DND-41 (cell line): ENCODE data around the gene ANAPC13.
A peak's percentile ranks its signal among the peaks of the same experiment; 100 is the strongest.

Source experiments
- ATAC-seq: fragments of 200-7000 bp; cut with Tn5 transposase; 3 replicates; pipeline ENCODE4 v1.9.1; 2021; ENCODE audit warnings: low read depth; ENCODE audit not compliant: insufficient read depth
- DNase-seq: peaks from one replicate; pipeline ENCODE4 v3.0.0-alpha.2; 2020
- H2AFZ ChIP-seq: 2 replicates; pipeline ENCODE4 v1.6.0; 2012; ENCODE audit warnings: low read depth, low read length
- H3K27ac ChIP-seq: 2 replicates; pipeline ENCODE4 v1.5.1; 2012; ENCODE audit warnings: low read length, inconsistent platforms
- H3K27me3 ChIP-seq: fragments of 200-600 bp; sonication (generic); 2 replicates; pipeline ENCODE4 v1.6.0; 2012; ENCODE audit warnings: low read length, mild to moderate bottlenecking, inconsistent platforms; ENCODE audit not compliant: insufficient read depth, poor library complexity
- H3K36me3 ChIP-seq: 2 replicates; pipeline ENCODE4 v1.5.1; 2012; ENCODE audit warnings: low read length, inconsistent platforms; ENCODE audit not compliant: insufficient read depth
- H3K4me1 ChIP-seq: 2 replicates; pipeline ENCODE4 v1.5.1; 2012; ENCODE audit warnings: mild to moderate bottlenecking, low read length; ENCODE audit not compliant: insufficient read depth
- H3K4me2 ChIP-seq: 2 replicates; pipeline ENCODE4 v1.6.0; 2012; ENCODE audit warnings: mild to moderate bottlenecking, moderate library complexity, low read length, inconsistent platforms; ENCODE audit not compliant: insufficient read depth
- H3K4me3 ChIP-seq, 2 experiments: fragments of 200-600 bp in 1 of 2; shearing (Covaris generic) in 1 of 2; 2 replicates each; pipeline ENCODE4 v1.5.1; 2012 to 2016; ENCODE audit warnings: inconsistent platforms in 2 of 2, low read length in 2 of 2, mild to moderate bottlenecking in 2 of 2, low read depth in 1 of 2, moderate library complexity in 1 of 2
- H3K79me2 ChIP-seq: 2 replicates; pipeline ENCODE4 v1.6.0; 2012; ENCODE audit warnings: low read length, inconsistent platforms; ENCODE audit not compliant: insufficient read depth
- H3K9ac ChIP-seq: 2 replicates; pipeline ENCODE4 v1.6.0; 2012; ENCODE audit warnings: low read depth, mild to moderate bottlenecking, inconsistent platforms, low read length, moderate library complexity
- H3K9me3 ChIP-seq: 2 replicates; pipeline ENCODE4 v1.5.1; 2012; ENCODE audit warnings: low read length, moderate library complexity, mild to moderate bottlenecking, inconsistent platforms; ENCODE audit not compliant: insufficient read depth, severe bottlenecking
- H4K20me1 ChIP-seq: 2 replicates; pipeline ENCODE4 v1.6.0; 2012; ENCODE audit warnings: low read length; ENCODE audit not compliant: insufficient read depth
- EZH2 ChIP-seq: IDR thresholded peaks from 3 replicates; pipeline ENCODE4 v1.6.1; 2012; ENCODE audit warnings: borderline replicate concordance, low read depth, mild to moderate bottlenecking, moderate library complexity, low read length, inconsistent platforms; ENCODE audit not compliant: severe bottlenecking
- TF ChIP-seq, protein P1 (sequence below): IDR thresholded peaks from 2 replicates; pipeline ENCODE4 v1.5.1; 2012; ENCODE audit warnings: borderline replicate concordance, low read length, moderate library complexity, mild to moderate bottlenecking; ENCODE audit not compliant: poor library complexity, severe bottlenecking; ENCODE audit errors: extremely low read depth

Gene ANAPC13

GRCh38 chr3:134483195-134483900 is 2.4 kb downstream of the ANAPC13 start:
- peak overlapping the region; percentile 94 for H3K9ac ChIP-seq
- no peak for ATAC-seq
- H3K36me3 ChIP-seq = peaks cover 57% of the 10 kb centered on the region
- H3K4me2 ChIP-seq = peak overlapping the region; percentile 75
- H3K27ac ChIP-seq = peak overlapping the region; percentile 6; the same call in 1 of the 2 replicates
- H3K79me2 ChIP-seq = peaks cover 52% of the 10 kb centered on the region
- no peak overlapping the region for H3K4me3 ChIP-seq
- no peak for DNase-seq
- H4K20me1 ChIP-seq = no peaks in the 10 kb centered on the region
- no peak overlapping the region for H2AFZ ChIP-seq
- no peaks in the 10 kb centered on the region for H3K9me3 ChIP-seq
- H3K27me3 ChIP-seq = no peaks in the 10 kb centered on the region
- H3K4me1 ChIP-seq = peaks cover 36% of the 10 kb centered on the region
- no peak for TF ChIP-seq EZH2
- TF ChIP-seq, protein P1, sequence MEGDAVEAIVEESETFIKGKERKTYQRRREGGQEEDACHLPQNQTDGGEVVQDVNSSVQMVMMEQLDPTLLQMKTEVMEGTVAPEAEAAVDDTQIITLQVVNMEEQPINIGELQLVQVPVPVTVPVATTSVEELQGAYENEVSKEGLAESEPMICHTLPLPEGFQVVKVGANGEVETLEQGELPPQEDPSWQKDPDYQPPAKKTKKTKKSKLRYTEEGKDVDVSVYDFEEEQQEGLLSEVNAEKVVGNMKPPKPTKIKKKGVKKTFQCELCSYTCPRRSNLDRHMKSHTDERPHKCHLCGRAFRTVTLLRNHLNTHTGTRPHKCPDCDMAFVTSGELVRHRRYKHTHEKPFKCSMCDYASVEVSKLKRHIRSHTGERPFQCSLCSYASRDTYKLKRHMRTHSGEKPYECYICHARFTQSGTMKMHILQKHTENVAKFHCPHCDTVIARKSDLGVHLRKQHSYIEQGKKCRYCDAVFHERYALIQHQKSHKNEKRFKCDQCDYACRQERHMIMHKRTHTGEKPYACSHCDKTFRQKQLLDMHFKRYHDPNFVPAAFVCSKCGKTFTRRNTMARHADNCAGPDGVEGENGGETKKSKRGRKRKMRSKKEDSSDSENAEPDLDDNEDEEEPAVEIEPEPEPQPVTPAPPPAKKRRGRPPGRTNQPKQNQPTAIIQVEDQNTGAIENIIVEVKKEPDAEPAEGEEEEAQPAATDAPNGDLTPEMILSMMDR = no peak

DNA sequence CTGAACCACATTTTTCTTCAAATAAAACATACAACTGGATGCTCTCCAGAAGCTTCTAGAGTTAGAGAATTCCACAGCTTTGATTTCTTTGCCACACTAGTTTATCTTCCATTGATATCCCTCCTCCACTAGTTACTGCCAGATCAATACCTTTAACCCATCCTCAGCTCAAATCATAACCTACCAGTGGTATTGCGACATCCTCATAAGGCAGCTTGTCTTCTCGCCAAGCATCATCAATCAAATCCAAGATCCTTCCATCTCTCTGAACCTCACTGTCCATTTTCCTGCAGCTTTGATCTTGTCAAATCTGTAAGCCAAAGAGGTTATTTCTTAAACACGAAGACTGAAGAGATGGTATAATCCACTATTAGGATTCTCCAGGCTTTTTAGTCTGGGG is 3.2 kb downstream of the ANAPC13 start:
- H3K4me3 ChIP-seq = no peak overlapping the region
- no peaks in the 10 kb centered on the region for H3K9me3 ChIP-seq
- H3K9ac ChIP-seq = no peak overlapping the region
- peaks cover 61% of the 10 kb centered on the region for H3K36me3 ChIP-seq
- no peaks in the 10 kb centered on the region for H3K27me3 ChIP-seq
- peaks cover 45% of the 10 kb centered on the region for H3K79me2 ChIP-seq
- H3K4me1 ChIP-seq = peaks cover 30% of the 10 kb centered on the region
- no peak overlapping the region for H3K27ac ChIP-seq
- H2AFZ ChIP-seq = no peak overlapping the region
- no peaks in the 10 kb centered on the region for H4K20me1 ChIP-seq
- ATAC-seq (no peak), DNase-seq (no peak)
- H3K4me2 ChIP-seq = 0 out of 2 replicates have a peak overlapping the region, but pooled peaks have one; percentile 75
- TF ChIP-seq, protein P1 = no peak
- TF ChIP-seq EZH2 = no peak

DNA sequence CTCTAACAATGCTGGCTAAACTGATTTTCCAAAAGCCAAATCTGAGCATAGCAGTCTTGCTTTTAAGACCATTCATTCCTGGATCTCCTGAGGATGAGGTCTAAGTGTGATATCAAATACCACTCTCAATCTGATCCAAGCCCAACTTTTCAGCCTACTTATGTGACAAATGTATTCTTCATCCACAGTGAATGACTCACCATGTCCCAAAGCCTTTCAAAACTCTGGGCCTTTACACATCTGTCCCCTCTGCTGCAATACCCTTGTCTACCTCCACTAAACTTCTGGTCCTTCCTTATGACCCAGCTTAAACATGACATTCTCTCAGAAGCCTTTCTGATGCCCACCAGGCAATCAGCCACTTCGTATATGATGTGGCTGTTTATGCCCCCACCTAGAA is 4.6 kb downstream of the ANAPC13 start:
- no peak overlapping the region for H3K4me3 ChIP-seq
- ATAC-seq (no peak), DNase-seq (no peak)
- peaks cover 75% of the 10 kb centered on the region for H3K36me3 ChIP-seq
- TF ChIP-seq EZH2 = no peak
- TF ChIP-seq, protein P1 = no peak
- H3K9me3 ChIP-seq = no peaks in the 10 kb centered on the region
- H2AFZ ChIP-seq = no peak overlapping the region
- H3K27ac ChIP-seq = no peak overlapping the region
- H3K9ac ChIP-seq = no peak overlapping the region
- no peaks in the 10 kb centered on the region for H3K27me3 ChIP-seq
- peaks cover 22% of the 10 kb centered on the region for H3K4me1 ChIP-seq
- no peak overlapping the region for H3K4me2 ChIP-seq
- H3K79me2 ChIP-seq = peaks cover 31% of the 10 kb centered on the region
- H4K20me1 ChIP-seq = no peaks in the 10 kb centered on the region

- TF ChIP-seq, protein P1 = no peak
- no peak for TF ChIP-seq EZH2
- no peak overlapping the region for H3K4me2 ChIP-seq
- peaks cover 22% of the 10 kb centered on the region for H3K4me1 ChIP-seq
- no peak overlapping the region for H3K4me3 ChIP-seq
- ATAC-seq (no peak), DNase-seq (no peak)
- H3K9ac ChIP-seq = no peak overlapping the region
- H3K9me3 ChIP-seq = no peaks in the 10 kb centered on the region
- no peaks in the 10 kb centered on the region for H3K27me3 ChIP-seq
- H2AFZ ChIP-seq = no peak overlapping the region
- H4K20me1 ChIP-seq = no peaks in the 10 kb centered on the region
- peaks cover 77% of the 10 kb centered on the region for H3K36me3 ChIP-seq
- no peak overlapping the region for H3K27ac ChIP-seq
- peaks cover 29% of the 10 kb centered on the region for H3K79me2 ChIP-seq
Observed at GRCh38 chr3:134480546-134480945, 5.2 kb downstream of the ANAPC13 start.
